Coronary artery (tissue), 2 donors: Measurements from ENCODE around the gene NATD1.

ENCODE experiments used
- DNase-seq: peaks from one replicate; pipeline ENCODE4 v3.0.0-alpha.2; 2017; ENCODE audit warnings: low spot score
- H3K27ac ChIP-seq, 2 donors: fragments of 200-600 bp; sonication (generic); one replicate each; pipeline ENCODE4 v1.5.1; 2016 to 2019
- H3K4me3 ChIP-seq: fragments of 200-600 bp; sonication (generic); 2 replicates; pipeline ENCODE4 v1.5.1; 2016; ENCODE audit warnings: mild to moderate bottlenecking, moderate library complexity
- CTCF ChIP-seq: fragments of 200-600 bp; sonication (generic); IDR thresholded peaks from one replicate; pipeline ENCODE4 v1.5.1; 2019; ENCODE audit warnings: antibody characterized with exemption

The NATD1 gene

GRCh38 chr17:21252796-21253645 lies at the start of gene NATD1:
TSS of gene NATD1 (minus strand) at chr17:21253410. CDS start at chr17:21253264, 146 bp downstream.
- peak; percentile 89 for DNase-seq
- TF ChIP-seq CTCF, result no peak
- Histone ChIP-seq H3K27ac (peak within 1 kb of the TSS; percentile 75 to 90), H3K4me3 (peak within 1 kb of the TSS; percentile 84)

DNA sequence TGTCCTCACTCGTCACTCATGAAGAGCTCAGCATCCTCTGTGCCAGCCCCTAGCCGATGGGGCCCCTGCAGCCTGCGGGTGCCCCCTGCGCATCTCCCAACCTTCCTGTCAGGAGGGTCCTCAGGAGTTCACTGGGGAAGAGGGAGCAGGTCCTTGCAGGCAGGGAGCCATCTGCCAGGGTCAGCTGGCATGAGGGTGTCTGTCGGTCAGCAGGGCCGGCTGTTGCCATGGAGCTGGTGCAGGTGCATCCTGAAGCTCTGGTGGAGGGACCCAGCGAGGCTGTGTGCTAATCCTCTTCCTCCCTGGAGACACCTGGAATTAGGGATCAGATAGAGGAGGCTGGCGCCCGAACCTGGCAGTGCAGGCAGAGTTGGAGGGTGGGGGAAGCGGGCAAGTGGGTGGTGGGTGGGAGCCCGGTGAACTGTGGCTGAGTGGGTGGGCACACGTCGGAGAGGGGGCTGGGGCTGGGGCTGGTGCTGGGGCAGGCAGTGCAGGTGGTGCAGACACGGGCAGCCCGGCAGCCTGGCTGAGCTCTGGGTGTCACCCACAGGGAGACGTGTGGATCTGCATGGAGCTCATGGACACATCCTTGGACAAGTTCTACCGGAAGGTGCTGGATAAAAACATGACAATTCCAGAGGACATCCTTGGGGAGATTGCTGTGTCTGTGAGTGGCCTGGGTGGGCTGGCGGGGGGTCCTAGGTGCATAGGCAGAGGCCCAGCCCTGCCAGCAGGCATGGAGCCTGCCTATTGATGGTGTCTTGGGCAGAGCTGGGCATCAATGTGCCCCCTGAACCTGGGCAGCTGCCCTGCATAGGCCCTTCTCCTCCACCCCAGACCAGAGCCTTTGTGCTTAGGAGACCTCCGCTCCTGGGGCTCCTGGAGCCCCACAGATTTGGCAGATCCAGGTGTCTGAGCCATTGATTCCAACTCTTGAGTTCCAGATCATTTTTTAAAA lies 48.7 kb upstream of the NATD1 start:
- Histone ChIP-seq H3K27ac (no peak overlapping the region), H3K4me3 (no peak overlapping the region)
- no peak for DNase-seq
- no peak for TF ChIP-seq CTCF

DNA sequence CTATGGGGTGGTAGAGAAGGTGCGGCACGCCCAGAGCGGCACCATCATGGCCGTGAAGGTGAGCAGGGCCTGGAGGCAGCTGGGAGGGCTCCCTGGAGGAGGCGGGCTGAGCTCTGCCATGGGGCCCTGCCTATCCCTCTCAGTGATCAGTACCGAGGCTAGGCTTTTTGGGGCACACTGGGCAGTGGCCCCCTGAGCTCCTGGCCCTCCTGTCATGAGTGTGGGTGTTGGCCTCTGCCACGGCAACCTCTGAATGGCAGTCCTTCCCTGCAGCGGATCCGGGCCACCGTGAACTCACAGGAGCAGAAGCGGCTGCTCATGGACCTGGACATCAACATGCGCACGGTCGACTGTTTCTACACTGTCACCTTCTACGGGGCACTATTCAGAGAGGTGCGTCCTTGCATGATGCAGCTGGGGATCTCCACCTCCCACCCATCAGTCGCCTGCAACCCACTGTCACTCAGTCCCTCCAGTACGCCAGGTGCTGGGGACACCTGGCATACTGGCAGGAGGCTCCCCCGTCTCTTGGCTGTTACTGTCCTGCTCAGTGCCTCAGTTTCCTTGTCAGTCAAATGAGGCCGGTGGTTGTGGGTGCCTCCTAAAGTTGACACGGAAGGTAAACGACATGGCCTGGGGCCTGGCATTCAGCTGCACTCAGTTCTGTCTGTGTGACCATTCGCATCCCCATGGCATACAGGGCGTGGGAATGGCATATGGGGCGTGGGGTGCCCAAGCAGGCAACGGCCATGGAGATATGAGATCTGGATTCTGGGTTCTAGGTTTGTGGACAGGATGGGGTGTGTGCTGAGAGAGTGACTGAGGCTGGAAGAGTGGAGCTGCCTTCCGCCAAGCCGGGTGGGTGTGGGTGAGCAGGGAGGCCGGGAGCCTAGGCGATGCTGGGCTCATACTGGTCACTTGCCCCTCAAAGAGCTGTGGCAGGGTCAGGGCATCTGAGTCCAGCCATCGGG lies 47.7 kb upstream of the NATD1 start:
- TF ChIP-seq CTCF, result no peak
- H3K27ac ChIP-seq, result no peak overlapping the region
- DNase-seq, result no peak

GRCh38 chr17:21299981-21300600 lies 46.9 kb upstream of the NATD1 start:
- H3K27ac ChIP-seq, result no peak overlapping the region
- H3K4me3 ChIP-seq, result no peak overlapping the region
- no peak for TF ChIP-seq CTCF
- no peak for DNase-seq

More for the DNA sequence above, 47.7 kb upstream of the NATD1 start:
- H3K4me3 ChIP-seq, result no peak overlapping the region

GRCh38 chr17:21298983-21299519 lies 45.8 kb upstream of the NATD1 start:
- no peak for TF ChIP-seq CTCF
- H3K4me3 ChIP-seq, result no peak overlapping the region
- DNase-seq, result no peak
- H3K27ac ChIP-seq, result no peak overlapping the region
